HepG2 (cell line): ENCODE data around the gene ALG8. TPM values are rescaled to one million over a fixed set of nuclear protein-coding genes. Genes with fewer than 3 reads are reported as not detected.

Experiments used
- AKAP8 ChIP-seq: sonication (generic); formaldehyde crosslinking; IDR thresholded peaks from 2 replicates; pipeline ENCODE4 v1.5.1; 2020; ENCODE audit warnings: mild to moderate bottlenecking, missing genetic modification reagents
- HBP1 ChIP-seq: IDR thresholded peaks from 2 replicates; pipeline ENCODE4 v1.6.1; 2016; ENCODE audit warnings: low read depth, control low read depth
- MIER3 ChIP-seq: IDR thresholded peaks from 2 replicates; pipeline ENCODE4 v1.6.1; 2016; ENCODE audit warnings: missing compliant biosample characterization, borderline replicate concordance
- SMYD3 ChIP-seq: sonication (generic); formaldehyde crosslinking; IDR thresholded peaks from 2 replicates; pipeline ENCODE4 v1.8.1; 2023; ENCODE audit warnings: mild to moderate bottlenecking, missing genetic modification reagents
- ZBTB7B ChIP-seq: sonication (generic); formaldehyde crosslinking; IDR thresholded peaks from 2 replicates; pipeline ENCODE4 v1.4.0; 2020; ENCODE audit warnings: missing genetic modification reagents
- ZHX1 ChIP-seq: sonication (generic); formaldehyde crosslinking; IDR thresholded peaks from 2 replicates; pipeline ENCODE4 v1.8.1; 2022; ENCODE audit warnings: low read depth, mild to moderate bottlenecking, missing genetic modification reagents
- ZNF3 ChIP-seq: IDR thresholded peaks from 2 replicates; pipeline ENCODE4 v1.7.0; 2017; ENCODE audit warnings: inconsistent platforms
- ZNF318 ChIP-seq: sonication (generic); formaldehyde crosslinking; IDR thresholded peaks from 2 replicates; pipeline ENCODE4 v1.4.0; 2020; ENCODE audit warnings: mild to moderate bottlenecking, missing genetic modification reagents
- ZNF329 ChIP-seq: sonication (generic); formaldehyde crosslinking; IDR thresholded peaks from 2 replicates; pipeline ENCODE4 v1.9.0; 2021; ENCODE audit warnings: low read depth, mild to moderate bottlenecking, missing genetic modification reagents
- ZNF547 ChIP-seq: sonication (generic); formaldehyde crosslinking; IDR thresholded peaks from 2 replicates; pipeline ENCODE4 v1.5.1; 2020; ENCODE audit warnings: mild to moderate bottlenecking, missing genetic modification reagents
- ZNF768 ChIP-seq: sonication (generic); formaldehyde crosslinking; IDR thresholded peaks from 2 replicates; pipeline ENCODE4 v1.4.0; 2020; ENCODE audit warnings: missing genetic modification reagents
- ZNF891 ChIP-seq: sonication (generic); formaldehyde crosslinking; IDR thresholded peaks from 2 replicates; pipeline ENCODE4 v1.5.0; 2020; ENCODE audit warnings: mild to moderate bottlenecking, missing genetic modification reagents
- ZUFSP ChIP-seq: sonication (generic); formaldehyde crosslinking; IDR thresholded peaks from 2 replicates; pipeline ENCODE4 v1.9.0; 2021; ENCODE audit warnings: missing genetic modification reagents, mild to moderate bottlenecking, borderline replicate concordance
- polyA plus RNA-seq, 8 experiments: library from polyadenylated mRNA; depleted of rRNA in 3 of 8; stranded (reverse) in 7 of 8; unstranded in 1 of 8; fragments of >200 nt; fragmentation: Illumina TruSeq in 4 of 8; extraction: Trizol in 4 of 8; gene quantifications; 2 replicates each; pipeline versions ENCODE4 v1.2.1 to v1.2.3, GENCODE V29; 2011 to 2016; ENCODE audit warnings: low read depth in 4 of 8, missing spikeins in 1 of 8, mixed read lengths in 1 of 8; ENCODE audit not compliant: insufficient read depth in 1 of 8
- total RNA-seq, 5 experiments: library from RNA; depleted of rRNA; stranded (reverse); fragments of >200 nt; fragmentation: Illumina TruSeq; extraction: Trizol; gene quantifications; 2 replicates each; pipeline ENCODE4 v1.2.3, GENCODE V29; 2016; ENCODE audit warnings: low read depth in 1 of 5

Gene ALG8
- total and polyA plus RNA-seq, 2 of the 13 experiments (the other 11 are each of a cell fraction or from before 2014, with no cell fraction given), result 75.8 to 88.0 TPM

GRCh38 chr11:78156127-78156844 lies 16.9 kb upstream of the ALG8 start (continued):
- TF ChIP-seq HBP1 (CRISPR knock-in tag) (peak; percentile 83; the same call in 1 of the 2 replicates), ZNF318 (CRISPR knock-in tag) (no peak), ZHX1 (CRISPR knock-in tag) (no peak), ZNF329 (CRISPR knock-in tag) (no peak), AKAP8 (CRISPR knock-in tag) (peak; percentile 39; the same call in 1 of the 2 replicates), ZBTB7B (CRISPR knock-in tag) (peak; percentile 60; the same call in 1 of the 2 replicates), SMYD3 (no peak; the same call in 1 of the 2 replicates), ZNF891 (CRISPR knock-in tag) (no peak), MIER3 (CRISPR knock-in tag) (peak; percentile 95; the same call in 1 of the 2 replicates), ZNF768 (no peak), ZNF3 (no peak), ZNF547 (0 out of 2 replicates have a peak, but pooled peaks have one; percentile 18), ZUFSP (CRISPR knock-in tag) (no peak)
